Activated CD8-positive, alpha-beta T cell treated with anti-CD3 and anti-CD28 coated beads, Interleukin-2, amount 10 ng/mL, durations not matched to agents 7 days and 5 days (primary cell): ENCODE measurements around the gene IL5RA. TPM values are rescaled to one million over a fixed set of nuclear protein-coding genes. Genes with fewer than 3 reads are reported as not detected.

Source experiments
- ATAC-seq: fragments of 150-1000 bp; cut with Tn5 transposase; one replicate; pipeline ENCODE4 v1.10.0; 2021; ENCODE audit warnings: moderate library complexity
- CTCF ChIA-PET: fragments of 350-600 bp; sonication (Branson Sonifier 250); formaldehyde crosslinking; loops from one replicate; lab custom pipeline; 2021; ENCODE audit warnings: antibody characterized with exemption; lab: Charles Lee
- POLR2A ChIA-PET: fragments of 350-600 bp; sonication (Branson Sonifier 250); formaldehyde crosslinking; loops from one replicate; lab custom pipeline; 2021; ENCODE audit warnings: antibody characterized with exemption; lab: Charles Lee
- DNase-seq: peaks from one replicate; pipeline ENCODE4 v3.0.0-alpha.2; 2020
- H3K27ac Mint-ChIP-seq: one replicate; pipeline ENCODE4 v1.8.0; 2021; ENCODE audit warnings: mild to moderate bottlenecking, mixed read lengths
- H3K27me3 Mint-ChIP-seq: one replicate; pipeline ENCODE4 v1.8.0; 2021; ENCODE audit warnings: low read depth, mixed read lengths
- H3K36me3 Mint-ChIP-seq: one replicate; pipeline ENCODE4 v1.8.0; 2021; ENCODE audit warnings: low read depth, mixed read lengths
- H3K4me1 Mint-ChIP-seq: one replicate; pipeline ENCODE4 v1.8.0; 2021; ENCODE audit warnings: low read depth, mixed read lengths
- H3K4me3 Mint-ChIP-seq: one replicate; pipeline ENCODE4 v1.8.0; 2021; ENCODE audit warnings: mild to moderate bottlenecking, mixed read lengths
- H3K9me3 Mint-ChIP-seq: one replicate; pipeline ENCODE4 v1.8.0; 2022; ENCODE audit warnings: mixed read lengths; ENCODE audit not compliant: insufficient read depth
- total RNA-seq, 2 experiments: library from RNA; stranded (reverse); gene quantifications; one replicate each; pipeline ENCODE4 v1.2.3, GENCODE V29; 2021

IL5RA gene
- total RNA-seq, 2 experiments from 2014 or later = not detected

DNA sequence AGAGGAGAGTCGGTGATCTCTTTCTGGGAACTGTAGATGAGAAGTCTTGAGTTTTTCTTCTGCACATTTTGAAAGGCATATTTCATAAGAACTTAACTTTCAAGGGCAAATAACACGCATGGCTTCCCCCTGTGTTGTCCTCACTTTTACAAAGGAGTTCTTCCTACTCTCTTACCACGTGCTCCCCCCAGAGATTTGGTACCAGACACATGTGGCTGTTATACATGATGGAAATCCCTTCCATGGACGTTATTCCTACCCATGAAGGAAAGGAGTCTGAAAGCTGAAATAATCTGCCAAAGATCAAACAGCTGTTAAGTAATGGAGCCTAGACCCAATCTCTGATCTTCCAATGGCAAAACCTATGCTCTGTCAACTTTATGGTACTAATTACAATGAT lies 4.4 kb downstream of the IL5RA start:
- CTCF ChIA-PET = no interaction called here
- Mint-ChIP-seq H3K27me3 (peaks cover 13% of the 10 kb centered on the region), H3K4me3 (no peak overlapping the region), H3K27ac (no peak overlapping the region), H3K9me3 (no peaks in the 10 kb centered on the region), H3K36me3 (no peaks in the 10 kb centered on the region), H3K4me1 (no peaks in the 10 kb centered on the region)
- ATAC-seq (no peak), DNase-seq (no peak)
- POLR2A ChIA-PET = no interaction called here

DNA sequence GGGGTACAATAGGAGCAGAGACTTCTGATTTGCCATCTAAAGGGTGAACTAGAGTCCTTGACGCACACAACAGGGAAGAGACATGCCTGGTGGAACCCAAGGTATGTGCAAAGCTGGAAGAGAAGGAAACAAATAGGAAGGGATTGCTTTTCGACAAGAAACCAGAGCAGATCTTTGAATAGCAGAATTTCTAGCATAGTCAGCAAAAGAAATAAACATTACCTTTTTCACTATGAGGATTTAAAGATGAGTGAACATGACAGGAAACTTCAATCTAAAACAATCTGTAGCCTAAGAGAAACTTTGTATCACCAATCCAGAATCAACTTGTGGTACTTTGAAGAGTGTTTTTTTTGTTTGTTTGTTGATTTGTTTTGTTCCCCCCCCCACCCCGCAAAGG lies 4.9 kb downstream of the IL5RA start:
- DNase-seq = no peak
- peaks cover 13% of the 10 kb centered on the region for H3K27me3 Mint-ChIP-seq
- H3K36me3 Mint-ChIP-seq = no peaks in the 10 kb centered on the region
- no peaks in the 10 kb centered on the region for H3K4me1 Mint-ChIP-seq
- ATAC-seq = no peak
- H3K9me3 Mint-ChIP-seq = no peaks in the 10 kb centered on the region
- no peak overlapping the region for H3K4me3 Mint-ChIP-seq
- H3K27ac Mint-ChIP-seq = no peak overlapping the region
- ChIA-PET POLR2A (no interaction called here), CTCF (no interaction called here)

DNA sequence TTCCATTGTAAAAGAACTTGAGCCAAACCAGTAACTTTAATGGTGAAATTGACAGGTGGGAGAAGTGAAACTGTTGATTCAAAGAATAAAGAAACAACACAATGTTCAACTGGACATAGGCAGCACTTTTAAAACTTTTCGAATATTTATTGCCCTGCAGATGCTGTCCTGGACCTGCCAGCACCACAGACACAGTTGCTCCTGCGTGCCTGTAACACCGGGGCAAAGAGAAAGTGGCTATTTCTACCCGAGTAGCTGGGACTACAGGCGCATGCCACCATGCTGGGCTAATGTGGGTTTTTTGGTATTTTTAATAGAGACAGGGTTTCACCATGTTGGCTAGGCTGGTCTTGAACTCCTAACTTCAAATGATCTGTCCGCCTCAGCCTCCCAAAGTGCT lies 7.4 kb downstream of the IL5RA start:
- DNase-seq (no peak), ATAC-seq (no peak)
- Mint-ChIP-seq H3K4me3 (no peak overlapping the region), H3K27ac (no peak overlapping the region), H3K27me3 (peaks cover 8% of the 10 kb centered on the region), H3K9me3 (no peaks in the 10 kb centered on the region), H3K36me3 (no peaks in the 10 kb centered on the region), H3K4me1 (no peaks in the 10 kb centered on the region)
- POLR2A ChIA-PET = no interaction called here
- CTCF ChIA-PET = no interaction called here

DNA sequence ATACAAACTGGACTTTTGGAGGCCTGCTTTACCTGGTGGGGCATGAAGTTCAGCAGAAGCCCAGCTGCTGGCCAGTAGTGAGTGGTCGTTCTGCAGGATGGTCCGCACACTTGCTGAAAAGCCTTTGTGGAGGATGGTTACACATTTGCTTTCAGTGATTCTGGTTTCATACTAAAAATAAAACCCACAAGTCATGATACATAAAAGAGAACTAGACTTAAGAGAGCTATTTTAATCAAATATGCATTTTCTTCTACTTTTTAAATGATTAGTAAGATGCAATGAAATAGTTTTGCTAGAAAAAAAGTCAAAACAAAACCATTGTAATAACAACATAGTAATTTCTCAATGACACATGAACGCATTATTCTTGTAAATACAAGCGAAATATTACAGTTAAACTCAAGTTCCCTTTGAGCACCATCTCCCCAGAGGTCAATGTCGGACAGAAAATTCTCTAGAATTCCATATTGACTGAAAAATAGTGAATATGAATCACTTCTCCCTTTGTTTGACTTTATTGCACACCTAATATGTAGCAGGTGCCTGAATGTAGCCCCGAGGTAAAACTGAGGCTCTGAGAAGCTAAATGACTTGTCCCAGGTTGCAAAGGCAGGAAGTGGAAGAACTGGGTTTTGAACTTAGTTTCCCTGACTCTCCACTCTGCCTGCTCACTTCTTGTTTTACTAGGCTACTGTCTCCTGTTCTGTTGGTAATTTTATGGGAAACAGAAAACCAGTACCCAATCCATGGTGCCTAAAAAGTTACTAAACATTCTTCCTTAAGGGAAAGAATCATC lies 8.3 kb downstream of the IL5RA start:
- DNase-seq = no peak
- Mint-ChIP-seq H3K36me3 (no peaks in the 10 kb centered on the region), H3K27ac (no peak overlapping the region), H3K4me1 (no peaks in the 10 kb centered on the region), H3K4me3 (no peak overlapping the region), H3K9me3 (no peaks in the 10 kb centered on the region), H3K27me3 (peaks cover 3% of the 10 kb centered on the region)
- ChIA-PET CTCF (no interaction called here), POLR2A (no interaction called here)
- ATAC-seq = no peak

DNA sequence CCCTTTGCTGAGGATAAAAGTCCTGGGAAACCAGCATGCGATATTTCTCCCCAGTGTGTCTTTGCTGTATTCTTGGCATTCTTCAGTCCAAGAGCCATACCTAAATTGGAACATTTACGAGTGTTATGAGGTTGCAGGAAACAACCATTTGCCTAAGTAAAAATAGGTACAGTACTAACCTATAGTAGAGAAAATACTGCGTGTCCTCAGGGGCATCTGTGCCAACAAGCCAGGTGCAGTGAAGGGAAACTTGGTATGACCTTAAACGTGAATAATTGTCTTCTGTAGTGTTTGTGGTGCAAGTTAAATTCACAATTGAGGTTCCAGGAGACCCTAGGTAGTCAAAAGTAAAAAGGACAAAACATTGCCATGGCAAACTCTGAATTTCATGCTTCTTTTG lies 12.2 kb downstream of the IL5RA start:
- Mint-ChIP-seq H3K4me3 (no peak overlapping the region), H3K36me3 (no peaks in the 10 kb centered on the region), H3K4me1 (no peaks in the 10 kb centered on the region), H3K9me3 (no peaks in the 10 kb centered on the region), H3K27ac (no peak overlapping the region), H3K27me3 (no peaks in the 10 kb centered on the region)
- ChIA-PET POLR2A (no interaction called here), CTCF (no interaction called here)
- DNase-seq (no peak), ATAC-seq (no peak)

DNA sequence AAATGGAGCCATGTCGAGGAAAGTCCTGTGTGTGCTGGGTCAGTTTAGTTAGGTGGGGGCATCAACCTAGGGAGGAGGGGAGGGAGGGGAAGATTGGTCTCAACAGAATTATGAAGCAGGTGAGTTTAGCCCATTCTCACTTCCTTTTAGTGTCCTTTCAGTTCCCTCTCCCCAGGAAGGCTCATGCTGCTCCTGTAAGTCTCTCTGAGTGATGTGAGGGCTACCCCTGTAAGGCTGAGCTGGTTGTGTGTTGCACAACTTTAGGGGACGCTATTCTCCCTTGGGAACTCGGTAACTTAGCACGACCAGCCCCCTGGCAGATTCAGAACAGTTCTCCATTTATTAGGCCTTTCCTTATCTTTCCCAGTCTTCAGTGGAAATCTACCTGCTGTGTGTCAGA lies 21.2 kb downstream of the IL5RA start:
- no peaks in the 10 kb centered on the region for H3K27me3 Mint-ChIP-seq
- no peak overlapping the region for H3K27ac Mint-ChIP-seq
- no peak for ATAC-seq
- DNase-seq = no peak
- ChIA-PET CTCF (no interaction called here), POLR2A (no interaction called here)
- no peak overlapping the region for H3K4me3 Mint-ChIP-seq
- H3K36me3 Mint-ChIP-seq = no peaks in the 10 kb centered on the region
- no peaks in the 10 kb centered on the region for H3K4me1 Mint-ChIP-seq
- H3K9me3 Mint-ChIP-seq = no peaks in the 10 kb centered on the region

DNA sequence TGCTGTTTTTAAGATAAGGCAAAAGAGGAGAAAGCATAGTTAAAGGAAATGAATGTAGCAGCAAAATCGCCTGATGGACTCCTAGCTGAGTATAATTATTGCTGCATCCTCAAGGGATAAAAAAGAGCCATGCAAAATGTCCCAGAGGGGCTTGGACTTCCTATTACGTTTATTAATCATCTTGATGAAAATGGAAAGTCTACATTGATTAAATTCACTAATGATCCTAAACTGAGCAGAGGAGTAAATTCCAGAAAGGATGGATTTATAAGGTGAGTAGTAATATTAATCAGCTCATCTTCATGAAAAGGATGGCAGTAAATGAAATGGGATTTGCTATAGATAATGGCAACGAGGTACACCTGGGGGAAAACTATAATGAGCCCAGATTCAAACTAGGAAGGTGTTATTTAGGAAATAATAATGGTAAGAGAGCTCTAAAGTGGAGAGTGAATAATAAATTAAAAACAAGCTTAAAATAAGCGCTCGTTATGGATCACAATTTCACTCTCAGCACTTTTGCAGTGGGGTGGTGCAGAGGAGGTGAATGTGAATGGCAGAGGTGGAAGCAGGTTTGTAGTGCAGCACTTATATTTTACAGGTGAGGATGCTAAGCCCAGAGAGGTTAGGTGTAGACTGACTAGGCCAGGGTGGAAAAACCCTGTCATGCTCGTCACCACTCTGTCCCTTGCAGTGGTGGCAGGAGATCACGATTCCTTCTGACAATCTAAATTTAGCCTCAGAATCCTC lies 22.3 kb downstream of the IL5RA start:
- H3K27ac Mint-ChIP-seq = no peak overlapping the region
- ChIA-PET CTCF (no interaction called here), POLR2A (no interaction called here)
- H3K4me1 Mint-ChIP-seq = no peaks in the 10 kb centered on the region
- H3K4me3 Mint-ChIP-seq = no peak overlapping the region
- ATAC-seq (no peak), DNase-seq (no peak)
- no peaks in the 10 kb centered on the region for H3K27me3 Mint-ChIP-seq
- no peaks in the 10 kb centered on the region for H3K9me3 Mint-ChIP-seq
- H3K36me3 Mint-ChIP-seq = no peaks in the 10 kb centered on the region

DNA sequence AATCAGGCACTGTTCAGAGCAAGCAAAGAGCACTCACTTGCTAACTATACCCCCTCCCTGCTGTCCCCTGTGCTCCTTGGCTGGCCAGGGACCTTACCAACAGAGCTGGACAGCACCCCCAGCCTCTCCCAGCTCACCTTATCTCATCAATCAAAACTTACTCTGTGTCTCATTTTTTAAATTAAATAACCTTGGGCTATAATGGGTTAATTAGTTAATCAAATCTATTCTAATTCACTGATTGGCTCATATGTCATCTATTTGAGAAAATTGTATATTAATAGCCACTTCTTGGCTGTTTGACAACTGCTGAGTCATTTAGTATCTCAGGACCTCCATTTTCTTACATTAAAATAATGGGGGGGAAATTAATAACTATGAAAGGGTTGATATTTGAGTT lies 22.9 kb downstream of the IL5RA start:
- no peaks in the 10 kb centered on the region for H3K27me3 Mint-ChIP-seq
- H3K4me1 Mint-ChIP-seq = no peaks in the 10 kb centered on the region
- H3K9me3 Mint-ChIP-seq = no peaks in the 10 kb centered on the region
- H3K4me3 Mint-ChIP-seq = no peak overlapping the region
- no peak for ATAC-seq
- no peak overlapping the region for H3K27ac Mint-ChIP-seq
- POLR2A ChIA-PET = no interaction called here
- no peak for DNase-seq
- CTCF ChIA-PET = no interaction called here
- no peaks in the 10 kb centered on the region for H3K36me3 Mint-ChIP-seq

DNA sequence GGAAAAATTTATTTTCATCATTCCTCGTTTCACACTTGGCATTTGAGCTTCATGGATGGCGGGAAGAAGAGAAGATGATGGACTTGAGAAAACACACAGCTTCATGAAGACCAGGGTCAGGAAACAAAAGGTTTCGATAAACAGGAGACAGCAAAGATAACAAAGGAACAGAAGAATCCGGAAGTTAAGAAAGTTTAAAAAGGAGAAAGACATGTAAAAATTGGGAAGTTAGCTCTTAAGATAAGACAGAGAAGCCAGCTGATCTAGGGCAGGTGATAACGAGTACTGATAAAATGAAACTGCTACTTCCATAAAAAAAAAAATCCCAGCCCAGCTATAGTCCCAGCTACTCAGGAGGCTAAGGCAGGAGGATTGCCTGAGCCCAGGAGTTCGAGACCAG lies 23.9 kb downstream of the IL5RA start:
- no peak for ATAC-seq
- no peaks in the 10 kb centered on the region for H3K4me1 Mint-ChIP-seq
- ChIA-PET POLR2A (no interaction called here), CTCF (no interaction called here)
- no peaks in the 10 kb centered on the region for H3K36me3 Mint-ChIP-seq
- H3K4me3 Mint-ChIP-seq = no peak overlapping the region
- H3K27me3 Mint-ChIP-seq = no peaks in the 10 kb centered on the region
- no peaks in the 10 kb centered on the region for H3K9me3 Mint-ChIP-seq
- no peak overlapping the region for H3K27ac Mint-ChIP-seq
- DNase-seq = no peak

DNA sequence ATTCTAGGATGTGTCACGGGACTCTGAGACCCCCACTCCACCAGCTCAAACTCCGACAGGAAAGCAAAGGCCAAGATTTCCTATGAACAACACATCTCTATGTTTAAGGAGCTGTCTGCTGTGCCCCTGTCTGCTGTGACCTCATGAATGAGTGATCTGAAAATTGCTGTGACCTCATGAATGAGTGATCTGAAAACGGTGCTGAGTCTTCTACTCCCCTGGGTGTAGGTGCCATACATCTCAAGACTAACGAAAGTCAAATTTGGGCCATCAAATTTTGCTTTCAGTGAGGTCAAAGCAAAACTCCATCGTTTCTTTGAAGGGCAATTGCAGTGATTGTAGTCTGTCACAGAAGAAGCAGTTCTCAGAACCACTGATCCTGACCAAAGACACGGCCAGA lies 24.4 kb downstream of the IL5RA start:
- H3K27me3 Mint-ChIP-seq = no peaks in the 10 kb centered on the region
- no peak overlapping the region for H3K4me3 Mint-ChIP-seq
- ATAC-seq = no peak
- no peaks in the 10 kb centered on the region for H3K4me1 Mint-ChIP-seq
- ChIA-PET CTCF (interaction anchor here (1.1 kb wide), 1 partner anchor 37 kb away, joined by 3 read pairs; no protein-coding TSS in a partner anchor), POLR2A (no interaction called here)
- H3K36me3 Mint-ChIP-seq = no peaks in the 10 kb centered on the region
- no peaks in the 10 kb centered on the region for H3K9me3 Mint-ChIP-seq
- DNase-seq = no peak
- H3K27ac Mint-ChIP-seq = no peak overlapping the region

DNA sequence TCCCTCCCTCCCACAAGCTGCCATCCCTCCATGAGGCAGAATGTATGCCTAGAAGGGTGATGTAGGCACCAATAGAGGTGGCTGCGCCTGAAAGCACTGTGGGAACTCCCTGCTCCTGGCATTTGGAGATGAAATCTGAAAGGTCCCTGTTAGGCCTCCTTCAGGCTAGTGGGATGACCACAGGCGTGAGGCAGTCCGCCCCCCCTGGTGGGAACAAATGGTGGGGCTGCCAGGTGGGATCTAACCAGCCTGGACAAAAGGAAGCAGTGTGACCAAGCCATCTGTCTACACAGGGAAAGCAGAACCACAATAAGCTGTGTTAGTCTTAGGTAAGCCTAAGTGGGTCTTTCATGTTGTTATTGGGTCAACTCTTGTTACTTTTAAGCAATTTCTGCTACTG lies 25.3 kb downstream of the IL5RA start:
- H3K4me3 Mint-ChIP-seq = no peak overlapping the region

DNA sequence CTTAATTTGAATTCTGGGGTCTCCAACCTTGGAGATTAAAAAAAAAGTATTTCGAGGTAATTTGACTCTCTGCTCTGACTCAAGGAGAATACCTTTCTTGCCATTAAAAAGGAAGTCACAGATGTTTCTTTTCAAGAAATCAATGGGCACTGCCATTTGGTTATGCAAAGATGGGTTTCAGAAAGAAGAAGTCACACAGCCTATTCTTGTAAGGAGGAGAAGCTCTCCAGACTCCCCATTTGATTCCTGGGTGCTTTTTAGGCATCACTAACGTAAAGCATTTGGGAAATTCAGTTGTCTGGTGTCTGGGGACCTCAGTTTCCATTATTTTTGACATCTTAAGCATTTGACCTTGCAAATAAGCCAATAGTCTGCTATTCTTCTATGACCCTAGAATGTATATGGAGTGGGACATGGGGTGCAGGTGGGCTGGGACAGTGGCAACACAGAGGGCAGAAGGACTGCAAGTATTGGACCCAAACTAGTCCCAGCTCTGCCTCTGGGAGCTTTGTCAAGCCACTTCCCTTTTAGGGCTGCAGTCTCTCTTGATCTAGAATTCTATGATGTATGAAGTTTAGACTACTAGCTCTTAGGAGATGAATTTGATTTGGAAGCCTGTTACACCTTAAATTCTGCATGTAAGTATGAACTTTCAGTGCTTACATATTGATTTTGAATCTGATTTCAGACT lies 27.8 kb downstream of the IL5RA start:
- Mint-ChIP-seq H3K27me3 (no peaks in the 10 kb centered on the region), H3K27ac (no peak overlapping the region), H3K4me1 (no peaks in the 10 kb centered on the region), H3K9me3 (no peaks in the 10 kb centered on the region), H3K36me3 (no peaks in the 10 kb centered on the region), H3K4me3 (no peak overlapping the region)
- ATAC-seq (no peak), DNase-seq (no peak)
- POLR2A ChIA-PET = no interaction called here
- CTCF ChIA-PET = no interaction called here

More for the DNA sequence above, 25.3 kb downstream of the IL5RA start:
- Mint-ChIP-seq H3K36me3 (no peaks in the 10 kb centered on the region), H3K27me3 (no peaks in the 10 kb centered on the region), H3K4me1 (no peaks in the 10 kb centered on the region), H3K27ac (no peak overlapping the region), H3K9me3 (no peaks in the 10 kb centered on the region)
- CTCF ChIA-PET = interaction anchor here (1.1 kb wide), 1 partner anchor 36 kb away, joined by 3 read pairs; no protein-coding TSS in a partner anchor
- POLR2A ChIA-PET = no interaction called here
- DNase-seq = no peak
- no peak for ATAC-seq
